ENCODE measurements around the gene PNPLA6.

- peak in 1 of 2 experiments; percentile 91; a peak in 1 of 4 replicates for TF ChIP-seq HDAC2 (IDR thresholded peaks at IDR 0.05; ENCODE audit: borderline replicate concordance in 1 of 2, low read depth in 2 of 2, low read length in 2 of 2)
- TF ChIP-seq CTCF (IDR thresholded peaks at IDR 0.05; ENCODE audit: control extremely low read depth in 1 of 3, insufficient read depth in 1 of 3, low read depth in 1 of 3, low read length in 3 of 3) = no peak
- TF ChIP-seq MAFK (IDR thresholded peaks at IDR 0.05; ENCODE audit: low read depth, low read length) = no peak
- TF ChIP-seq HDAC6 (IDR thresholded peaks at IDR 0.05; ENCODE audit: low read depth, low read length) = no peak
- TF ChIP-seq RBBP5 (IDR thresholded peaks at IDR 0.05; ENCODE audit: borderline replicate concordance, low read depth, low read length) = 0 out of 2 replicates have a peak, but pooled peaks have one; percentile 38
- no peak for TF ChIP-seq EZH2 (IDR thresholded peaks at IDR 0.05; ENCODE audit: low read depth, low read length, severe bottlenecking)
- peak; percentile 65 for TF ChIP-seq TAF1 (IDR thresholded peaks at IDR 0.05; ENCODE audit: low read depth, low read length)
- TF ChIP-seq NANOG (IDR thresholded peaks at IDR 0.05; ENCODE audit: insufficient read depth, low read depth, low read length, poor library complexity, severe bottlenecking) = no peak
- TF ChIP-seq POLR2AphosphoS5 (IDR thresholded peaks at IDR 0.05; ENCODE audit: low read depth, low read length) = peak; percentile 40
These were observed at the start of gene PNPLA6 for GRCh38 chr19:7535047-7535997.

Measured in H1 (cell line).